Fibroblast of peridontal ligament (primary cell): Measurements from ENCODE around the gene VSIG4.

Source experiments
- DNase-seq: peaks from one replicate; pipeline ENCODE4 v3.0.0-alpha.2; 2010; ENCODE audit errors: extremely low read depth

Gene VSIG4

GRCh38 chrX:66024092-66024467 is 15.8 kb downstream of the VSIG4 start:
- DNase-seq = no peak

GRCh38 chrX:66023385-66024091 is 16.3 kb downstream of the VSIG4 start:
- DNase-seq = no peak

- no peak for DNase-seq
Measured at GRCh38 chrX:66022632-66023384, 17.1 kb downstream of the VSIG4 start.

GRCh38 chrX:66021765-66022631 is 17.9 kb downstream of the VSIG4 start:
- no peak for DNase-seq

- DNase-seq = no peak
Measured at GRCh38 chrX:66021401-66021764, 18.5 kb downstream of the VSIG4 start.

- DNase-seq = no peak
Measured at GRCh38 chrX:66020631-66021334, 19.1 kb downstream of the VSIG4 start.

GRCh38 chrX:66019974-66020373 is 19.9 kb downstream of the VSIG4 start:
- DNase-seq = no peak

- DNase-seq = no peak
Measured at GRCh38 chrX:66019310-66019652, 20.6 kb downstream of the VSIG4 start.

GRCh38 chrX:66018585-66019309 is 21.1 kb downstream of the VSIG4 start:
- DNase-seq = no peak

GRCh38 chrX:66017659-66018170 is 22.2 kb downstream of the VSIG4 start:
- no peak for DNase-seq

- DNase-seq = no peak
Measured at GRCh38 chrX:66016905-66017658, 22.8 kb downstream of the VSIG4 start.

GRCh38 chrX:66015900-66016689 is 23.8 kb downstream of the VSIG4 start:
- DNase-seq = no peak

GRCh38 chrX:66015152-66015831 is 24.6 kb downstream of the VSIG4 start:
- DNase-seq = no peak

- DNase-seq = no peak
Measured at GRCh38 chrX:66014556-66014955, 25.3 kb downstream of the VSIG4 start.

- no peak for DNase-seq
Measured at GRCh38 chrX:66014084-66014483, 25.8 kb downstream of the VSIG4 start.

- DNase-seq = no peak
Measured at GRCh38 chrX:66013194-66013816, 26.6 kb downstream of the VSIG4 start.

GRCh38 chrX:66012094-66012534 is 27.8 kb downstream of the VSIG4 start:
- no peak for DNase-seq

GRCh38 chrX:66009231-66009845 is 30.5 kb downstream of the VSIG4 start:
- DNase-seq = no peak
